Mesenchymal stem cell (in vitro differentiated cells and primary cell): ENCODE data around the gene NR2F1.
A peak's percentile ranks its signal among the peaks of the same experiment; 100 is the strongest.

Source experiments
- DNase-seq: peaks from one replicate; pipeline ENCODE4 v3.0.0-alpha.2; 2013
- H2AFZ ChIP-seq: one replicate; pipeline ENCODE4 v1.6.1; 2013; ENCODE audit warnings: low read depth, mild to moderate bottlenecking, control low read depth, inconsistent platforms, low read length, moderate library complexity
- H2AK5ac ChIP-seq: 2 replicates; pipeline ENCODE4 v1.6.1; 2013; ENCODE audit warnings: low read length, moderate library complexity, mild to moderate bottlenecking, inconsistent platforms; ENCODE audit not compliant: severe bottlenecking
- H2BK120ac ChIP-seq: one replicate; pipeline ENCODE4 v1.6.1; 2013; ENCODE audit warnings: low read depth, mild to moderate bottlenecking, inconsistent platforms, low read length, moderate library complexity
- H2BK12ac ChIP-seq, 2 experiments: one replicate each; pipeline ENCODE4 v1.6.1; 2013; ENCODE audit warnings: inconsistent platforms in 2 of 2, low read length in 2 of 2, mild to moderate bottlenecking in 2 of 2, moderate library complexity in 2 of 2, control low read depth in 1 of 2
- H2BK15ac ChIP-seq: one replicate; pipeline ENCODE4 v1.6.1; 2013; ENCODE audit warnings: mild to moderate bottlenecking, low read depth, inconsistent platforms; ENCODE audit not compliant: poor library complexity, severe bottlenecking
- H2BK5ac ChIP-seq: 2 replicates; pipeline ENCODE4 v1.6.1; 2013; ENCODE audit warnings: low read depth, mild to moderate bottlenecking, low read length, control low read depth, inconsistent platforms; ENCODE audit not compliant: poor library complexity, severe bottlenecking
- H3K14ac ChIP-seq, 2 experiments: one replicate each; pipeline ENCODE4 v1.6.1; 2013; ENCODE audit warnings: inconsistent platforms in 2 of 2, low read length in 2 of 2, control low read depth in 1 of 2, mild to moderate bottlenecking in 1 of 2, moderate library complexity in 1 of 2
- H3K18ac ChIP-seq, 2 experiments: one replicate each; pipeline ENCODE4 v1.6.1; 2013; ENCODE audit warnings: inconsistent platforms in 2 of 2, low read length in 2 of 2, control low read depth in 1 of 2, low read depth in 1 of 2, mild to moderate bottlenecking in 1 of 2
- H3K23ac ChIP-seq, 2 experiments: one replicate each; pipeline ENCODE4 v1.6.1; 2013; ENCODE audit warnings: inconsistent platforms in 2 of 2, low read length in 2 of 2, mild to moderate bottlenecking in 2 of 2, moderate library complexity in 2 of 2, control low read depth in 1 of 2
- H3K27ac ChIP-seq: 2 replicates; pipeline ENCODE4 v1.5.1; 2013; ENCODE audit warnings: mild to moderate bottlenecking, moderate library complexity, low read length, control low read depth, inconsistent platforms; ENCODE audit not compliant: poor library complexity, severe bottlenecking
- H3K27me3 ChIP-seq, 2 experiments: 2 replicates each; pipeline versions ENCODE4 v1.6.1 to v1.7.0; 2013; ENCODE audit warnings: low read length in 2 of 2, mild to moderate bottlenecking in 2 of 2, moderate library complexity in 2 of 2, control low read depth in 1 of 2, inconsistent platforms in 1 of 2; ENCODE audit not compliant: control insufficient read depth in 1 of 2, insufficient read depth in 1 of 2
- H3K36me3 ChIP-seq, 2 experiments: 2 replicates each; pipeline versions ENCODE4 v1.6.1 to v1.7.0; 2013; ENCODE audit warnings: low read length in 2 of 2, control low read depth in 1 of 2, inconsistent platforms in 1 of 2, low read depth in 1 of 2, mild to moderate bottlenecking in 1 of 2; ENCODE audit not compliant: insufficient read depth in 2 of 2, control insufficient read depth in 1 of 2
- H3K4ac ChIP-seq, 2 experiments: one replicate each; pipeline ENCODE4 v1.6.1; 2013; ENCODE audit warnings: inconsistent platforms in 2 of 2, low read length in 2 of 2, mild to moderate bottlenecking in 2 of 2, moderate library complexity in 2 of 2, control low read depth in 1 of 2, low read depth in 1 of 2
- H3K4me1 ChIP-seq: 2 replicates; pipeline ENCODE4 v1.6.1; 2013; ENCODE audit warnings: low read depth, low read length, control low read depth; ENCODE audit not compliant: control insufficient read depth, insufficient read depth
- H3K4me2 ChIP-seq: 2 replicates; pipeline ENCODE4 v1.6.1; 2013; ENCODE audit warnings: low read length, mild to moderate bottlenecking, inconsistent platforms; ENCODE audit not compliant: poor library complexity, severe bottlenecking
- H3K4me3 ChIP-seq, 2 experiments: 2 replicates each; pipeline versions ENCODE4 v1.5.1 to v1.7.0; 2013; ENCODE audit warnings: low read length in 2 of 2, mild to moderate bottlenecking in 2 of 2, control low read depth in 1 of 2, low read depth in 1 of 2; ENCODE audit not compliant: insufficient read depth in 1 of 2
- H3K79me1 ChIP-seq: replicated peaks from 2 replicates; pipeline ENCODE4 v1.6.1; 2013; ENCODE audit warnings: mild to moderate bottlenecking, control low read depth, low read length, inconsistent platforms; ENCODE audit not compliant: poor library complexity, severe bottlenecking
- H3K9ac ChIP-seq: 2 replicates; pipeline ENCODE4 v1.7.0; 2013; ENCODE audit warnings: mild to moderate bottlenecking, low read length, moderate library complexity
- H3K9me3 ChIP-seq: 2 replicates; pipeline ENCODE4 v1.7.0; 2013; ENCODE audit warnings: mild to moderate bottlenecking, low read length; ENCODE audit not compliant: control insufficient read depth
- H4K8ac ChIP-seq: one replicate; pipeline ENCODE4 v1.6.1; 2013; ENCODE audit warnings: inconsistent platforms, mild to moderate bottlenecking, low read length, moderate library complexity
- H4K91ac ChIP-seq: one replicate; pipeline ENCODE4 v1.6.1; 2013; ENCODE audit warnings: mild to moderate bottlenecking, low read length, inconsistent platforms
- WGBS: methylation state at CpG from one replicate; pipeline ENCODE4 v1.1.7; 2013; ENCODE audit warnings: mixed read lengths; 5-methylcytosine and 5-hydroxymethylcytosine counted together

The NR2F1 gene

GRCh38 chr5:93583439-93583767 lies 381 bp downstream of the NR2F1 start:
- Histone ChIP-seq H2AFZ (no peak overlapping the region), H3K4me2 (peak overlapping the region; percentile 98), H4K91ac (no peak overlapping the region), H3K4me3 (peak overlapping the region in 1 of 2 experiments; percentile 95), H2BK5ac (no peak overlapping the region), H4K8ac (no peak overlapping the region), H3K4me1 (peaks cover 27% of the 10 kb centered on the region), H3K9ac (peak overlapping the region; percentile 89), H3K14ac (peak overlapping the region in 1 of 2 experiments; percentile 82), H3K9me3 (no peaks in the 10 kb centered on the region), H3K18ac (no peak overlapping the region), H3K27me3 (peaks cover 0 to 16% of the 10 kb centered on the region in 2 experiments), H3K36me3 (peaks cover 0 to 4% of the 10 kb centered on the region in 2 experiments), H3K4ac (no peak overlapping the region), H2BK120ac (no peak overlapping the region), H3K23ac (no peak overlapping the region), H3K79me1 (peaks cover 5% of the 10 kb centered on the region), H2BK12ac (no peak overlapping the region), H2BK15ac (no peak overlapping the region), H2AK5ac (no peak overlapping the region), H3K27ac (no peak overlapping the region)
- DNase-seq = no peak
- no CpG with 5 or more reads among the region's 4 CpGs for WGBS

- peak overlapping the region; percentile 32 for H4K8ac ChIP-seq
- H2AK5ac ChIP-seq = no peak overlapping the region
- H3K27me3 ChIP-seq = peaks cover 0 to 21% of the 10 kb centered on the region in 2 experiments
- H3K9ac ChIP-seq = peak overlapping the region; percentile 89
- H3K23ac ChIP-seq = peak overlapping the region in 1 of 2 experiments; percentile 89
- peak overlapping the region; percentile 72 to 95 for H3K4me3 ChIP-seq
- peak overlapping the region; percentile 84 for H4K91ac ChIP-seq
- H2BK15ac ChIP-seq = peak overlapping the region; percentile 97
- H3K4me2 ChIP-seq = peak overlapping the region; percentile 98
- H2BK120ac ChIP-seq = peak overlapping the region; percentile 99
- peak overlapping the region; percentile 95 to 99 for H3K4ac ChIP-seq
- H3K18ac ChIP-seq = peak overlapping the region; percentile 97 to 98
- H2BK12ac ChIP-seq = peak overlapping the region in 1 of 2 experiments; percentile 77
- peaks cover 4% of the 10 kb centered on the region for H3K79me1 ChIP-seq
- peak overlapping the region; percentile 20 for H2BK5ac ChIP-seq
- no peak overlapping the region for H2AFZ ChIP-seq
- peak overlapping the region; percentile 51 for H3K27ac ChIP-seq
- peak; percentile 56 for DNase-seq
- H3K9me3 ChIP-seq = no peaks in the 10 kb centered on the region
- H3K4me1 ChIP-seq = peaks cover 28% of the 10 kb centered on the region
- H3K14ac ChIP-seq = peak overlapping the region; percentile 82 to 99
- under 1% methylated on average over 29 of the region's 110 CpGs for WGBS
- H3K36me3 ChIP-seq = peaks cover 2 to 4% of the 10 kb centered on the region in 2 experiments
Measured at GRCh38 chr5:93583768-93584595, 960 bp downstream of the NR2F1 start.

GRCh38 chr5:93584596-93585040 lies 1.6 kb downstream of the NR2F1 start:
- H3K14ac ChIP-seq = peak overlapping the region; percentile 81 to 92
- 3% methylated on average over 7 of the region's 48 CpGs for WGBS
- no peak for DNase-seq

More at GRCh38 chr5:93584596-93585040, 1.6 kb downstream of the NR2F1 start:
- no peak overlapping the region for H3K9ac ChIP-seq
- H3K36me3 ChIP-seq = peaks cover 2 to 4% of the 10 kb centered on the region in 2 experiments
- H3K4ac ChIP-seq = peak overlapping the region; percentile 92 to 99
- H4K91ac ChIP-seq = peak overlapping the region; percentile 90
- H2AFZ ChIP-seq = no peak overlapping the region
- H3K23ac ChIP-seq = peak overlapping the region in 1 of 2 experiments; percentile 100
- peak overlapping the region; percentile 73 for H4K8ac ChIP-seq
- peak overlapping the region; percentile 99 for H2BK120ac ChIP-seq
- H3K18ac ChIP-seq = peak overlapping the region; percentile 97 to 98
- no peak overlapping the region for H2AK5ac ChIP-seq
- peak overlapping the region; percentile 97 for H2BK15ac ChIP-seq
- no peak overlapping the region for H2BK5ac ChIP-seq
- H3K4me3 ChIP-seq = peak overlapping the region; percentile 72 to 95
- peak overlapping the region; percentile 98 for H3K4me2 ChIP-seq
- H3K9me3 ChIP-seq = no peaks in the 10 kb centered on the region
- no peak overlapping the region for H3K27ac ChIP-seq
- peaks cover 0 to 25% of the 10 kb centered on the region in 2 experiments for H3K27me3 ChIP-seq
- peaks cover 24% of the 10 kb centered on the region for H3K4me1 ChIP-seq
- H2BK12ac ChIP-seq = peak overlapping the region; percentile 5 to 68
- no peaks in the 10 kb centered on the region for H3K79me1 ChIP-seq
